Right ventricle myocardium superior (tissue), 1 donor: ENCODE results near the gene ARRDC4. TPM values are rescaled to one million over a fixed set of nuclear protein-coding genes. Genes with fewer than 3 reads are reported as not detected.

ENCODE experiments used
- ATAC-seq: fragments of 200-7000 bp; cut with Tn5 transposase; one replicate; pipeline ENCODE4 v1.9.1; 2020; ENCODE audit warnings: mild to moderate bottlenecking; ENCODE audit not compliant: poor library complexity
- DNase-seq: peaks from one replicate; pipeline ENCODE4 v3.0.0-alpha.2; 2020
- intact Hi-C: fragments of 100-400 bp; cut with DNase I; formaldehyde crosslinking; loops from one replicate; pipeline ENCODE4 v1.11.2; 2022
- long read RNA-seq: library from polyadenylated mRNA; unstranded; transcript quantifications from one replicate; pipeline ENCODE4 v2.0.0, GENCODE V29; 2021
- total RNA-seq: library from RNA; stranded (reverse); fragmentation: NEBNext Ultra II Directional; extraction: Animal tissue kit (Norgen Biotek cat#: 25700); gene quantifications from one replicate; pipeline ENCODE4 v1.2.1, GENCODE V29; 2021
- donor health status: DM: no; HTN: yes; CAD: no; lungs with severe emphysema.

Gene ARRDC4, protein sequence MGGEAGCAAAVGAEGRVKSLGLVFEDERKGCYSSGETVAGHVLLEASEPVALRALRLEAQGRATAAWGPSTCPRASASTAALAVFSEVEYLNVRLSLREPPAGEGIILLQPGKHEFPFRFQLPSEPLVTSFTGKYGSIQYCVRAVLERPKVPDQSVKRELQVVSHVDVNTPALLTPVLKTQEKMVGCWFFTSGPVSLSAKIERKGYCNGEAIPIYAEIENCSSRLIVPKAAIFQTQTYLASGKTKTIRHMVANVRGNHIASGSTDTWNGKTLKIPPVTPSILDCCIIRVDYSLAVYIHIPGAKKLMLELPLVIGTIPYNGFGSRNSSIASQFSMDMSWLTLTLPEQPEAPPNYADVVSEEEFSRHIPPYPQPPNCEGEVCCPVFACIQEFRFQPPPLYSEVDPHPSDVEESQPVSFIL
- 15.0 TPM for total RNA-seq
- long read RNA-seq, full-length matches to known transcripts, result 62 of 67 reads
- long read RNA-seq, partial matches to known transcripts, result 2 of 67 reads
- long read RNA-seq, other reads (novel, unspliced or antisense), result 3 of 67 reads

DNA sequence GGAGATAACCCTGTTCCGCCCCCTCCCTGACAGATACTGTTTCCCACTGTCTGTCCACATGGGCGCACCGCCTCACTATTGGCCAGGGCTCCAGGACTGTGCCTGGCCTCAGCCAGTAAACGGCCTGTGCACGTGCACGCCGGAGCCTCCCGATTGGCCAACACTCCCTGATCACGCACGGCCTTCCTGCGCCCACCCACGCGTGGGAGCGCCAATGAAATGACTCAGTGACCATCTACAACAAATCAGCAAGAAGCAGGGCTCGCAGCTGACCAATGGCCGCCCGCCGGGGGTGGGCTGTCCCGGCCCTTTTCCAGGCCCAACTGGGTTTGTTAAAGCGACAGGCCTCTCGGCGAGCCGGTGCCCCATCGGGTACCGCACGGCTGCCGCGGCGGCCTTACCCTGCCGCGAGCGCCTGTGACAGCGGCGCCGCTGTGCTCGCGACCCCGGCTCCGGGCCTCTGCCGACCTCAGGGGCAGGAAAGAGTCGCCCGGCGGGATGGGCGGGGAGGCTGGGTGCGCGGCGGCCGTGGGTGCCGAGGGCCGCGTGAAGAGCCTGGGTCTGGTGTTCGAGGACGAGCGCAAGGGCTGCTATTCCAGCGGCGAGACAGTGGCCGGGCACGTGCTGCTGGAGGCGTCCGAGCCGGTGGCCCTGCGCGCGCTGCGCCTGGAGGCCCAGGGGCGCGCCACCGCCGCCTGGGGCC lies at the start of gene ARRDC4:
Gene ARRDC4, plus strand, starts transcription at position 340 of the 703 bp plus-strand sequence. Its CDS starts 159 bp downstream, at position 499.
- DNase-seq (peak; percentile 100), ATAC-seq (peak; percentile 98)
- intact Hi-C loops, result no loop called here

DNA sequence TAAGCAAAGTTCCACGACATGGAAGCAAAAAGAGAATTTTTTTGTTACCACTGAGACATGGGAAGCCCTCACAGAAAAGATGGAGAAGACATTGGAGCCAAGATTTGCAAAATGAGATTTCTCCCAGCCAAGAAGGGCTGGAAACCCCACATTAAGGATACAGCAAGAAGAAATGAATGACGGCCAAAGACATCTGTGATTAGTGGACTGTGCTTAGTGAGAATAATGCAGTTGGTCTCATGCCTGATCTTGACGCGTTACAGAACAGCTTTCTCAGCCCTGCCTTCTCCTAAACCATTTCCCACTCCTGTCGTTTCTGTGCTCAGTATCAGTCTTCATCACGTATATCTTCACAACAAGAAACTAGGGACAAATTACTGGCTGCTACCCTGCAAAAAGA lies 45.8 kb upstream of the ARRDC4 start:
- intact Hi-C loops, result no loop called here
- DNase-seq (no peak), ATAC-seq (no peak)

DNA sequence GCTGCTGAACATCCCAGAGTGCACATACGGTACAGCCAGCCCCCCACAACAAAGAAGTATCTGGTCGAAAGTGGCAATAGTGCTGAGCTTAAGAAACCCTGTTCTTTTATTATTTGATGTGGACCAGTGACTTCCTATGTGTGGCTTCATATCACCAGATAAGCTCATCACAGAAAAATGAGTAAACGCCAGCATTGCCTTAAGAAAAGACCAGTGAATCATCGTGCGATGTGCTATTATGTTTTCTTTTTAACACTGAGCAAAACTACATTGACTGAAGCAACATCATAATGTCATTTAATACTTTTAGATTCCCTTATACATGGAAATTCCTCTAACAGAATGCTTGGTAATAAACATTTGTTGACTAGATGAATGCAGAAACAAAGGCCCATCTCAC lies 45.2 kb upstream of the ARRDC4 start:
- intact Hi-C loops, result no loop called here
- DNase-seq (no peak), ATAC-seq (no peak)

DNA sequence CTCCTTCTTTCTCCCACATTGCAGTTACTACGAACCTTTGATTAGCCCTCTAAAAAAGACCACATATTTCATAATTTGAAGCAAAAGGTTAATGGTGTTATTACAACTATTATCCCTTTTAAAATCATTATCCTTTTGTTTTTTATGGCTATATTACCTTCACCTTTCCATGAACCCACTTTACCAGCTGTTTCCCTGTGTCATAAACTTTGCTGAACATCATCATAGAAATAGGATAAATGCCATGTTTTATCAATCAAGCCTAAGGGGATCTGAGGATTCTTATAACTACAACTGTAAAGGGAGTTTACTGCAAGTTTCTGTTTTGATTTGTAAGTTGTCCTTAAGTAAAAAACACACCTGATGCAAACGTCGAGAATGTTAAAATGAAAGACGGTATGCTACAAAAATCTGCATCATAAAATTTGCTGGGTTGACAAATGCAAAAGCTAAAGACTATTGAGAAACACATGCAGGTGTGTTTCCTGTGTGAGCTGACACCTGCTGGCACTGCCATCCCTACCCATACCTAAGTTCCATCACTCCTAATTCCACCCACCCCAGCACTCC lies 39.1 kb upstream of the ARRDC4 start:
- intact Hi-C loops, result no loop called here
- ATAC-seq (no peak), DNase-seq (no peak)

DNA sequence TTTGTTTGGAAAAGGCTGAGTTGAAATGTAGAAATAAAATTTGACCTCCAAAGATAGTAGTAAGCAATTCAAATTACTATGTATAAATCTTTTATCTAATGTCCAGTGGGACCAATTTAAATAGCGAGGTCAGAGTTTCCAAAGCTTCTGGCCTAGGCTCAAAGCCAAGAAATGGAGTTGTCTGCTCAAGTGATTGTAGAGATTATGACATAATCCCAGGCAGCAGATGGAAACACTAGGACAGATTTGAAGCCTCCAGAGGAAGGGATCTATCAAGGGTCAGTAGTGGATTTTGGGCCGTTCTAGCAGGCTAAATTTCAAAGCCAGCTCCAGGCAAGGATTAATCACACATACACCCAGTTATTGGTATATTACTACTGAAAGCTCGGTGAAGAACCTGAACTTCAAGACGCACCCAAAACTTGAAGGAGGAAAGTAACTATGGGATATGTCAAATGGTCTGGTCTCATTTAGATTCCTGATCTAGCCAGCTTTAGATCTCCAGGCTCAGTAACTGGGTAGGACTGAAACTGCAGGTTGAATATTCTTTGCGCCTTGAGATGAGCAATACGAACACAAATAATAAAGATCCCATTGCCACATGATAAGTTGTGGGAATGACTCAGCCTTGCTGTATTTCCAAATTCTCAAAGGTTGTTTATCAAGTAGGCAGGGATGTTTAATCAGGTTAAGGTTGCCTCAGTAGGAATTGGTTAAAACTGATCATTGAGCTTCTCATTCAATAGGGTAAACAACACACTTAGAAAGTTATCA lies 30.9 kb upstream of the ARRDC4 start:
- DNase-seq (no peak), ATAC-seq (no peak)
- intact Hi-C loops, result no loop called here

DNA sequence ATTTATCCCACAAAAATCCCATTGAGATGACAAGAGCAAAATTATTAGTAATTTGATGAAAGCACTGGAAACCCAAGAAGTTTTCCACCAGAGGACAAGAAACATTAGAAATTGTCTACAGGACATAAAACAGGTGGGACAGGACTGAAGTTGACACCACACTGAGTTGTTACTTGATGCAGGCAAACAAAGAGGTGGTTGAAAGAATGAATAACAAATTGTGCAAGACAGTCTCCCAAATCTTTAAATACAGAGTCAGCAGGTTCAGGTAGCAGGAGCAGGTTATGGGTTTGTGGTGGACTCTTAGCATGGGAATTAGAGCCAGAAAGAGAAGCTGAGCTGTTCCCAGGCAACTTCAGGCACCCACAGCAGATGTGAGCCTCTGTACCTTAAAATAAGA lies 30.3 kb upstream of the ARRDC4 start:
- intact Hi-C loops, result no loop called here

DNA sequence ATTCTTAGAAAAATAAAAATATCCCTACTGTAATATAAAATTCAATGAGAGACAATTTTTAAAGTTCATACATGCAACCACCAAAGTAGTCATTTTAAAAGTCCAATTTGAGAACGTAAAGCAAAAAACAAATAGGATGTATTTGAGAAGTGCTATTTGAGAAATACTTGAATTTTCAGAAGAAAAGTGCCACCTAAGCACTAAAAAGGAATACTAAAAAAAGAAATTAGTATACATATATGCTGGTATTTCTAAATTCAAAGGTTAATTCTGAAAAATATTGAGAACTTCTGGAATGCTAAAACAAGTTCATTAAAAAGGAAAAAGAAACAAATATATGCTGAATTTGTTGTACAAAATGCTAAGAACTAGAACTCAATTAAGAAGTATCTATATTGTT lies 29.2 kb upstream of the ARRDC4 start:
- DNase-seq, result no peak
- intact Hi-C loops, result no loop called here
- no peak for ATAC-seq

More for the DNA sequence above, 30.3 kb upstream of the ARRDC4 start:
- DNase-seq (no peak), ATAC-seq (no peak)

DNA sequence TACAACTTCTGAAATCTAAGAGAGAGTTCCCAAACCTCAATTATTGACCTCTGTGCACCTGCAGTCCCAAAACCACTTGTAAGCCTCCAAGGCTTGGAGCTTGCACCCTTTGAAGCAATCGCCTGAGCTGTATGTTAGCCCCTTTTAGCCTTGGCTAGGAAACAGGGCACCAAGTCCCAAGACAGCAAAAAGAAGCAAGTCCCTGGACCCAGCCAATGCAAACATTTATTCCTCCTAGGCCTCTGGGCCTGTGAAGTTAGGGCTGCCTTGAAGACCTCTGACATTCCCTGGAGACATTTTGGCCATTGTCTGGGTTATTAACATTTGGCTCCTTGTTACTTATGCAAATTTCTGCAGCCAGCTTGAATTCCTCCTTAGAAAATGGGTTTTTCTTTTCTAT lies 26.9 kb upstream of the ARRDC4 start:
- ATAC-seq (no peak), DNase-seq (no peak)
- intact Hi-C loops, result no loop called here

DNA sequence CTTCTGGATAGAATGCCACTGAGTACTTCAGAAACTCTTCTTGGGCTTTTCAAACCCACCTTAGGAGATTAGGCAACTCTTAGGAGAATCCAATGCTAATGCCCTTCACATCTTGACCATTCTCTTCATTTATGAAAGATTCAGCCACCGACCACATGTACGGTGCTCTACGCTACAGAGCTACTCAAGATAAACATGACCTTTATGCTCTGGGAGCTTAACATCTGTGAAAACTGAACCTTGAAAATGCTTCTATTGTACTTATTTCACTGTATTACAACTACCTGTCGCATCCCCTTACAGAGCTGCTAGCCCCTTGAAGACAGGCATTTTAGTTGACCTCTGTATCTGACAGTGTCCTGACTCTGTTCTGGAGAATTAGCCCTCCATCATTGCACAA lies 19.5 kb upstream of the ARRDC4 start:
- no peak for ATAC-seq
- intact Hi-C loops, result no loop called here
- DNase-seq, result no peak

DNA sequence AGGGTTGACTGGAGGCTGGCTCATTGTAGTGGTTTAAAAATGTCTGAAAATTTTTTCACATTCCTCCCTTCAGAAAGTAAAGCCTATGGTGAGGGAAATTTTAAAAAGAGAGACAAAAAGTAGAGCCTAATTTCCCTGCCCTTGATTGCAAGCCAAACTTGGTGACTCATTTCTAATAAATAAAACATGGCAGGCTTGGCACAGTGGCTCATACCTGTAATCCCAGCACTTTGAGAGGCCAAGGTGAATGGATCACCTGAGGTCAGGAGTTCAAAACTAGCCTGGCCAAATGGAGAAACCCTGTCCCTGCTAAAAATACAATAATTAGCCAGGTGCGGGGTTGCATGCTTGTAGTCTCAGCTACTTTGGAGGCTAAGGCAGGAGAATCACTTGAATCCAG lies 18.9 kb upstream of the ARRDC4 start:
- intact Hi-C loops, result no loop called here
- DNase-seq (no peak), ATAC-seq (no peak)

DNA sequence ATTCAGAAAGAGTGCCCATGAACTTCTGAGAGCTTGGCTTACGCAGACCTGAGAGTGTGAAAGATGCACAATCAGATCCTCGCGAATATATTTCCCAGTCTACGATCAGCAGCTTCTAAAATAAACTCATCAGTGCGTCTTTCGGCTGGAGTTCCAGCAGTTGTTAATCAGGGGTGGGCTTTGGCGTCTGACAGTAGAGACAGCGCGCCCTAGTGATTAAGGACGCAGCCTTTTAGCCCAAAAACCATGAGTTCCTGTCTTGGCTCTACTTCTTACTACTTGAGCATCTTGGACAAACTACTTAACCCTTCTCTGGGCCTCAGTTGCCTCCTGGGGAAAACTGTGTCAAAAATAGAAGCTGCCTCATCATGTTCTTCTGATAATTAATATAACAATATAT lies 15.8 kb upstream of the ARRDC4 start:
- DNase-seq (no peak), ATAC-seq (no peak)
- intact Hi-C loops, result no loop called here

DNA sequence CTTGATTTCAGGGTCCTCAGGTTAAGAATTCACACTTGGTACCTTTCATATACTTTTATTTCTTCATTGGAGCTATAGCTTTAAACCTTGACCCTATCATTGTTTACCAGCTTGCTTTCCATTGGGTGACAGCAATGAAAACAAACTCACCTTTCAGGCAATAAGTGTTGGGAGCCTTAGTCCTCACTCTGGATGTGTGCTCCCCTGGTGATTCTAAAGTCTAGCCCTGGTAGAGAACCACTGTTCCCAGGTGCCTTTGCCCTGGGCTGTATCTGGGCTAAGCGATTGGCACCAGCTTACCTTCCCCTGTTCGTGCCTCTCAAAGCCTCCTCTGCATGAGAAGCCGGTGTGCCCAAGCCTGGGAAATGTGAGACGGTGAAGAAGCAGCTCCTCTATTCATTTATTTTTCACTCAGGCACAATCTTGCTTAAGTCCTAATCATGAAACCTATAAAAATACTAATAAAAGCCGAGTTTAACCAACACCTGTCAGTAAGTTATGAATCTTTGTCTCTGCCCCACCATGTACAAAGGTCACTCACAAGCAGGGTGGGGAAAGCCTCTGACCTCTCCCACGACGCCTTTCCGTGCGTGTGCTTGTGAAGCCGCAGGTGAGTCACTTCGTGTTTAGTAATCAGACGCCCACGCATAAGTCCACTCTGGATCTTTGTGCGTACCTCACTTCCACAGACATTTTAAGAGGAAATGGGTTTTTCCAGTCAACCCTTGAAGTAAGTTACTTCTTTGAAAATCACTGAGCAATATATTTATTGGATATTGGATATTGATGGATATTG lies 12.8 kb upstream of the ARRDC4 start:
- ATAC-seq (no peak), DNase-seq (no peak)
- intact Hi-C loops, result no loop called here

DNA sequence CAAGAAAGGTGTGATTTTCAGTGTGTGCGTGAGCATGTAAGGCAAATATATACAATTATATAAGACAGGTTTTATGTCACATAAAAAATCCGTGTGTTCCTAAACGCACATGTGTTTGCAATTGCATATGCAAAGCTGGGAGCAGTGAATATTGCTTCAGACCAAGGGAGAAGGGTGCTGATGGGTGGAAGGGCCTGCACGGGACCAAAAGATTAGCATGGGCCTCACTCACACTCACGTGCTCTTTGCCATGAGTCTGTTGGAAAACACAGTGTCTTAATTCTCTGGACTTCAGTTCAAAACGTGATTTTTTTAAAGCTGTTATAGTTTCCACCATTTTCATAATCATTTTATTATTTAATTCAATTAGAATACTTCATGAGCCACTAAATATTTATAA lies 7.2 kb upstream of the ARRDC4 start:
- ATAC-seq (no peak), DNase-seq (no peak)
- intact Hi-C loops, result no loop called here

DNA sequence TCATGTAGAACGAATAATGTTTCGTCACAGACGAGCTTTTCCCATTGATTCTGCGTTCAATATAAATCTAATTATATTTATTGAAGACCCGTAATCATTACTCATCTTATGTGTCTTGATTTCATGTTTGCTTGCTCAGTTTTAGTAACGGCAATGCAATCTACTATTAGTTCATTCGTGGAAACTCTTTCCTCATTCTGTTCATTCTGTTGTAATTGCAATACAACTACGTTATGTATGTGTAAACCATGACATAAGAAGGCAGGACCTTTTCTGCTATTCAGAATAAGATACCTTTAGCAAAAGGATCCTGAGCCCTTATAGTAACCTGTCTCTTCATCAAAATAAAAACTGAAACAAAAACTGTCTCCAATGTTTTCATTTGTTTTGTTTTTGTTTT lies 6.8 kb upstream of the ARRDC4 start:
- no peak for DNase-seq
- intact Hi-C loops, result no loop called here
- ATAC-seq, result no peak

DNA sequence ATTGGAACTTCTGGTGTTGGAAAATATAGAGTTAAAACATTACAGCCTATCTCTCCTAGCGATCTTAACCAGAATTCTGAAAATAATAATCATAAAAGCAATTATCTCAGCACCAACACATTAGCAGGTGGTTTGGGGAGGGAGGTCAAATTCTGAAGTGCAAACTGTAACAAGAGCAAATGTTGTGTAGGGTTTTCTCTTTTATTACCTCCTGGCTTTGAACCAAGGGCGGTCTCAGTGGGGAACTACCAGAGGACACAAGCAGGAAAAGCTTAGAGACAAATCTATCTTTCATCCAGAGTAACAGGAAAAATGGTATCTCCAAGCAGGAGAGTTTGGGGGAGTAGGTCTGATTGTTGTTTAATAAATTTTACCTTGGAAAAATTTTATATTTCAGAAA lies 5.5 kb upstream of the ARRDC4 start:
- intact Hi-C loops, result no loop called here
- no peak for ATAC-seq

DNA sequence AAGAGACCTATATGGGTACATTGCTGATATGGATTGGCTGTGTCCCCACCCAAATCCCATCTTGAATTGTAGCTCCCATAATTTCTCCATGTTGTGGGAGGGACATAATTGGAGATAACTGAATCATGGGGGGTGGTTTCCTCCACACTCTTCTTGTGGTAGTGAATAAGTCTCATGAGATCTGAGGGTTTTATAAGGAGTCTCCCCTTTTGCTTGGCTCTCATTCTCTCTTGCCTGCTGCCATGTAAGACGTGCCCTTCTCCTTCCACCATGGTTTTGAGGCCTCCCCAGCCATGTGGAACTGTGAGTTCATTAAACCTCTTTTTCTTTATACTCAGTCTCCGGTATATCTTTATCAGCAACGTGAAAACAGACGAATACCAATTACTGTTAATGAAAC lies 5.0 kb upstream of the ARRDC4 start:
- intact Hi-C loops, result no loop called here

More for the DNA sequence above, 5.5 kb upstream of the ARRDC4 start:
- DNase-seq, result no peak

DNA sequence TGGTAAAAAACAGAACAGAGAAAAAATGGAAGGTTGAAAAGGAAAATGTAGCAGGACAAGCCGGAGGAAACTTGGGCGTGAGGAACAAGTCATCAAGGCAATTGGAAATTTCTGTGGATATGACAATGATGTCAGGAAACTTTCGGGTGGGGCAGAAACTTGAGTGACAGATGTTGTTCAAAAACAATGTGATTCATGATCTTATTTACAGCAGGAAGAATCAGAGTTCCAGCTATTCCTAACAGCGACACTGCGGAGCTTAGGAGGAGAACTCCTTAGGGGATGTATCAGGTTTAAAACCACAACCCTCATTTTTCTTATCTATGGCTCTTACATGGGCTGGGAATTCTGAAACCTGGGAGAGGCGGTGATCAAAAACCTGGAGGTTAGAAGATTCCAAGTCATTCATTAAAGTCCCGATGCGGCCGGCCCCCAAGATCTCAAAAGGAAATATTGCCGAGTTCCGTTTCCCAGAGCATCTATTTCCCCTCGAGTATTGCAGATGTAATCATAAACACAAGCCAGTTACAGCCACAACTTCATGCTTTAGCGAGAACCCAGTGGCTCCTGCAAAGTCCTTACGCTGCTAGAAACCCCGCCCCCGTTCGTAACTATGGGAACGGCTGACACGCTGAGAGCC lies 659 bp upstream of the ARRDC4 start:
- intact Hi-C loops, result no loop called here
- ATAC-seq (no peak), DNase-seq (no peak)

More for the DNA sequence above, 5.0 kb upstream of the ARRDC4 start:
- DNase-seq, result no peak
- ATAC-seq, result no peak
